Effector memory CD8-positive, alpha-beta T cell (primary cell): ENCODE data around the gene MGLL.

Experiments
- ATAC-seq: fragments of 150-1000 bp; cut with Tn5 transposase; replicated peaks from 2 replicates; pipeline ENCODE4 v1.10.0; 2021; ENCODE audit warnings: mild to moderate bottlenecking, moderate library complexity
- DNase-seq, 3 experiments: peaks; one replicate each; pipeline ENCODE4 v3.0.0; 2021
- H3K27ac Mint-ChIP-seq, 2 donors: one replicate each; pipeline ENCODE4 v1.8.0; 2022; ENCODE audit warnings: mild to moderate bottlenecking in 2 of 2, mixed read lengths in 2 of 2, moderate library complexity in 2 of 2
- H3K27me3 Mint-ChIP-seq, 2 donors: one replicate each; pipeline ENCODE4 v1.8.0; 2022; ENCODE audit warnings: mixed read lengths in 2 of 2
- H3K36me3 Mint-ChIP-seq: one replicate; pipeline ENCODE4 v1.8.0; 2022; ENCODE audit warnings: mild to moderate bottlenecking, moderate library complexity, mixed read lengths; ENCODE audit not compliant: insufficient read depth
- H3K4me1 Mint-ChIP-seq, 2 donors: one replicate each; pipeline ENCODE4 v1.8.0; 2022; ENCODE audit warnings: low read depth in 2 of 2, mixed read lengths in 2 of 2
- H3K4me3 Mint-ChIP-seq, 2 donors: one replicate each; pipeline ENCODE4 v1.8.0; 2022; ENCODE audit warnings: mild to moderate bottlenecking in 2 of 2, mixed read lengths in 2 of 2, moderate library complexity in 2 of 2
- H3K9me3 Mint-ChIP-seq, 2 donors: one replicate each; pipeline ENCODE4 v1.8.0; 2022; ENCODE audit warnings: mixed read lengths in 2 of 2

MGLL gene

GRCh38 chr3:127800508-127800907 lies 21.8 kb downstream of the MGLL start:
- Mint-ChIP-seq H3K4me1 (peaks cover 4 to 7% of the 10 kb centered on the region in 2 donors), H3K27ac (peak overlapping the region in 1 of 2 donors; percentile 23), H3K27me3 (peaks cover 0 to 10% of the 10 kb centered on the region in 2 donors), H3K4me3 (peak overlapping the region in 1 of 2 donors; percentile 14), H3K9me3 (no peaks in the 10 kb centered on the region), H3K36me3 (no peaks in the 10 kb centered on the region)
- ATAC-seq (peak; percentile 78), DNase-seq (no peak)

GRCh38 chr3:127799476-127800222 lies 22.7 kb downstream of the MGLL start:
- ATAC-seq, result no peak
- Mint-ChIP-seq H3K4me1 (peaks cover 4 to 7% of the 10 kb centered on the region in 2 donors), H3K4me3 (no peak overlapping the region), H3K9me3 (peaks cover 3 to 4% of the 10 kb centered on the region in 2 donors), H3K27me3 (peaks cover 0 to 14% of the 10 kb centered on the region in 2 donors), H3K36me3 (no peaks in the 10 kb centered on the region), H3K27ac (peak overlapping the region in 1 of 2 donors; percentile 23)
- DNase-seq, result no peak

GRCh38 chr3:127798716-127799115 lies 23.6 kb downstream of the MGLL start:
- ATAC-seq (no peak), DNase-seq (no peak)
- Mint-ChIP-seq H3K4me1 (peaks cover 4 to 7% of the 10 kb centered on the region in 2 donors), H3K27ac (no peak overlapping the region), H3K27me3 (peaks cover 0 to 16% of the 10 kb centered on the region in 2 donors), H3K36me3 (no peaks in the 10 kb centered on the region), H3K9me3 (peaks cover 4 to 7% of the 10 kb centered on the region in 2 donors), H3K4me3 (no peak overlapping the region)

GRCh38 chr3:127796831-127797150 lies 25.5 kb downstream of the MGLL start:
- H3K4me1 Mint-ChIP-seq, result peaks cover 4 to 7% of the 10 kb centered on the region in 2 donors
- peaks cover 4 to 7% of the 10 kb centered on the region in 2 donors for H3K9me3 Mint-ChIP-seq
- no peak overlapping the region for H3K4me3 Mint-ChIP-seq
- no peak overlapping the region for H3K27ac Mint-ChIP-seq
- DNase-seq (no peak), ATAC-seq (no peak)
- peaks cover 0 to 22% of the 10 kb centered on the region in 2 donors for H3K27me3 Mint-ChIP-seq
- H3K36me3 Mint-ChIP-seq, result no peaks in the 10 kb centered on the region

- Mint-ChIP-seq H3K9me3 (peaks cover 4 to 7% of the 10 kb centered on the region in 2 donors), H3K4me1 (peaks cover 4 to 7% of the 10 kb centered on the region in 2 donors), H3K36me3 (no peaks in the 10 kb centered on the region), H3K4me3 (no peak overlapping the region), H3K27ac (no peak overlapping the region), H3K27me3 (peaks cover 0 to 27% of the 10 kb centered on the region in 2 donors)
- DNase-seq (no peak), ATAC-seq (no peak)
Observed at GRCh38 chr3:127796045-127796830, 26.1 kb downstream of the MGLL start.

GRCh38 chr3:127794972-127795371 lies 27.3 kb downstream of the MGLL start:
- no peak for ATAC-seq
- H3K36me3 Mint-ChIP-seq, result peaks cover under 1% of the 10 kb centered on the region
- no peak for DNase-seq
- H3K4me1 Mint-ChIP-seq, result peaks cover 0 to 3% of the 10 kb centered on the region in 2 donors
- peaks cover 4 to 7% of the 10 kb centered on the region in 2 donors for H3K9me3 Mint-ChIP-seq
- H3K27ac Mint-ChIP-seq, result no peak overlapping the region
- H3K4me3 Mint-ChIP-seq, result no peak overlapping the region
- H3K27me3 Mint-ChIP-seq, result peaks cover 3 to 39% of the 10 kb centered on the region in 2 donors

GRCh38 chr3:127794402-127794801 lies 27.9 kb downstream of the MGLL start:
- Mint-ChIP-seq H3K9me3 (peaks cover 4 to 7% of the 10 kb centered on the region in 2 donors), H3K4me3 (no peak overlapping the region), H3K36me3 (peaks cover 2% of the 10 kb centered on the region), H3K27me3 (peaks cover 4 to 36% of the 10 kb centered on the region in 2 donors), H3K27ac (no peak overlapping the region), H3K4me1 (peaks cover 0 to 2% of the 10 kb centered on the region in 2 donors)
- ATAC-seq (no peak), DNase-seq (no peak)

- no peak for ATAC-seq
- no peak for DNase-seq
- no peaks in the 10 kb centered on the region for H3K4me1 Mint-ChIP-seq
- H3K4me3 Mint-ChIP-seq, result no peak overlapping the region
- H3K27me3 Mint-ChIP-seq, result peaks cover 4 to 37% of the 10 kb centered on the region in 2 donors
- no peak overlapping the region for H3K27ac Mint-ChIP-seq
- peaks cover 4 to 7% of the 10 kb centered on the region in 2 donors for H3K9me3 Mint-ChIP-seq
- H3K36me3 Mint-ChIP-seq, result peaks cover 2% of the 10 kb centered on the region
Observed at GRCh38 chr3:127792541-127793292, 29.6 kb downstream of the MGLL start.

- H3K9me3 Mint-ChIP-seq, result peaks cover 4 to 7% of the 10 kb centered on the region in 2 donors
- no peak overlapping the region for H3K27ac Mint-ChIP-seq
- peaks cover 2% of the 10 kb centered on the region for H3K36me3 Mint-ChIP-seq
- H3K27me3 Mint-ChIP-seq, result peaks cover 4 to 37% of the 10 kb centered on the region in 2 donors
- H3K4me1 Mint-ChIP-seq, result no peaks in the 10 kb centered on the region
- DNase-seq (no peak), ATAC-seq (peak; percentile 22)
- H3K4me3 Mint-ChIP-seq, result no peak overlapping the region
Observed at GRCh38 chr3:127791221-127791913, 30.9 kb downstream of the MGLL start.

- no peak for DNase-seq
- ATAC-seq, result no peak
- H3K4me1 Mint-ChIP-seq, result no peaks in the 10 kb centered on the region
- H3K27ac Mint-ChIP-seq, result no peak overlapping the region
- peaks cover 4 to 7% of the 10 kb centered on the region in 2 donors for H3K9me3 Mint-ChIP-seq
- H3K27me3 Mint-ChIP-seq, result peaks cover 4 to 38% of the 10 kb centered on the region in 2 donors
- no peak overlapping the region for H3K4me3 Mint-ChIP-seq
- H3K36me3 Mint-ChIP-seq, result peaks cover 2% of the 10 kb centered on the region
Observed at GRCh38 chr3:127790882-127791183, 31.5 kb downstream of the MGLL start.

- no peak overlapping the region for H3K27ac Mint-ChIP-seq
- DNase-seq, result no peak
Observed at GRCh38 chr3:127789990-127790881, 32.1 kb downstream of the MGLL start.

GRCh38 chr3:127789051-127789450 lies 33.3 kb downstream of the MGLL start:
- H3K4me3 Mint-ChIP-seq, result no peak overlapping the region
- no peak for ATAC-seq
- DNase-seq, result no peak
- peaks cover 2% of the 10 kb centered on the region for H3K36me3 Mint-ChIP-seq
- no peaks in the 10 kb centered on the region for H3K9me3 Mint-ChIP-seq
- no peaks in the 10 kb centered on the region for H3K4me1 Mint-ChIP-seq
- peaks cover 11 to 46% of the 10 kb centered on the region in 2 donors for H3K27me3 Mint-ChIP-seq
- no peak overlapping the region for H3K27ac Mint-ChIP-seq

More at GRCh38 chr3:127789990-127790881, 32.1 kb downstream of the MGLL start:
- Mint-ChIP-seq H3K4me3 (no peak overlapping the region), H3K4me1 (no peaks in the 10 kb centered on the region), H3K27me3 (peaks cover 8 to 44% of the 10 kb centered on the region in 2 donors), H3K9me3 (peaks cover 4 to 7% of the 10 kb centered on the region in 2 donors), H3K36me3 (peaks cover 2% of the 10 kb centered on the region)
- ATAC-seq, result no peak
